Astrocyte (in vitro differentiated cells and primary cell): Measurements from ENCODE around the gene RNF152.

Experiments used
- EZH2 ChIP-seq: IDR thresholded peaks from 2 replicates; pipeline ENCODE4 v1.6.1; 2012; ENCODE audit warnings: mild to moderate bottlenecking, low read length, inconsistent platforms; ENCODE audit not compliant: insufficient read depth
- TF ChIP-seq, protein P1 (sequence below): IDR thresholded peaks from 2 replicates; pipeline ENCODE4 v1.5.1; 2011; ENCODE audit warnings: low read depth, mild to moderate bottlenecking, inconsistent platforms, low read length, moderate library complexity; ENCODE audit not compliant: insufficient read depth

DNA sequence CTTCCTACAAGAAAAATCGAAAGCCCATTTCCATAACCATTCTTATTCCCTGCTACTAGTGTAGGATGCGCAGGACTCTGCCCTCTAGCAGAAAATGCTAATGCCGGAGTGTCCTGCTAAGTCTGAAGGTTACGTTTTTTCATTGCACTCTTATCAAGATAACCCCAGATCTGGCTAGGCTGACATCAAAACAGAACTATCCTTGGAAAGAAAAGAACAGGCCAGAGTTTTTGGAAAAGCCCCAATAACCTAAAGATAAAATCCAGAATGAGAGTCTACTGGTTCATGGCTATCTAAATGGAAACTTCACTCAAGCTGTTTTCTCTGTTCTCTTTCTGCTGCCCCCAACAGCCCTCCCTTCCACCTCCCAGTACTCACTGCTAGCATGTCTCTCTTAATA lies 913 bp downstream of the RNF152 start:
- TF ChIP-seq, protein P1, sequence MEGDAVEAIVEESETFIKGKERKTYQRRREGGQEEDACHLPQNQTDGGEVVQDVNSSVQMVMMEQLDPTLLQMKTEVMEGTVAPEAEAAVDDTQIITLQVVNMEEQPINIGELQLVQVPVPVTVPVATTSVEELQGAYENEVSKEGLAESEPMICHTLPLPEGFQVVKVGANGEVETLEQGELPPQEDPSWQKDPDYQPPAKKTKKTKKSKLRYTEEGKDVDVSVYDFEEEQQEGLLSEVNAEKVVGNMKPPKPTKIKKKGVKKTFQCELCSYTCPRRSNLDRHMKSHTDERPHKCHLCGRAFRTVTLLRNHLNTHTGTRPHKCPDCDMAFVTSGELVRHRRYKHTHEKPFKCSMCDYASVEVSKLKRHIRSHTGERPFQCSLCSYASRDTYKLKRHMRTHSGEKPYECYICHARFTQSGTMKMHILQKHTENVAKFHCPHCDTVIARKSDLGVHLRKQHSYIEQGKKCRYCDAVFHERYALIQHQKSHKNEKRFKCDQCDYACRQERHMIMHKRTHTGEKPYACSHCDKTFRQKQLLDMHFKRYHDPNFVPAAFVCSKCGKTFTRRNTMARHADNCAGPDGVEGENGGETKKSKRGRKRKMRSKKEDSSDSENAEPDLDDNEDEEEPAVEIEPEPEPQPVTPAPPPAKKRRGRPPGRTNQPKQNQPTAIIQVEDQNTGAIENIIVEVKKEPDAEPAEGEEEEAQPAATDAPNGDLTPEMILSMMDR = no peak
- TF ChIP-seq EZH2 = no peak
